HG02798 (cell line): ENCODE data around the gene SLC10A3.

Experiments
- ATAC-seq: cut with Tn5 transposase; IDR thresholded peaks from one replicate; pipeline ENCODE4 v1.9.1; 2021; ENCODE audit warnings: mild to moderate bottlenecking; ENCODE audit not compliant: unreplicated experiment, poor library complexity

SLC10A3 gene

DNA sequence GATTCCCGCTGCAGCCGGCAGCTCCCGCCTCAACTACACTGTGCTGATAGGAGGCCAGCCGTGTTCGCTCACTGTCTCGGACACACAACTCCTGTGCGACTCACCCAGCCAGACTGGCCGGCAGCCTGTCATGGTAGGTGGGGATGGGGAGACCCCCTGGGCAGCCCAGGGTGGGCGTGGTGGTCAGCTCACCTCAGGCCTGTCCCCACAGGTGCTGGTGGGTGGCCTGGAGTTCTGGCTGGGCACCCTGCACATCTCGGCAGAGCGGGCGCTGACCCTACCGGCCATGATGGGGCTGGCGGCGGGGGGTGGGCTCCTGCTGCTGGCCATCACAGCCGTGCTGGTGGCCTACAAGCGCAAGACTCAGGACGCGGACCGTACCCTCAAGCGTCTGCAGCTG, 22.9 kb downstream of the SLC10A3 start:
- ATAC-seq: no peak

DNA sequence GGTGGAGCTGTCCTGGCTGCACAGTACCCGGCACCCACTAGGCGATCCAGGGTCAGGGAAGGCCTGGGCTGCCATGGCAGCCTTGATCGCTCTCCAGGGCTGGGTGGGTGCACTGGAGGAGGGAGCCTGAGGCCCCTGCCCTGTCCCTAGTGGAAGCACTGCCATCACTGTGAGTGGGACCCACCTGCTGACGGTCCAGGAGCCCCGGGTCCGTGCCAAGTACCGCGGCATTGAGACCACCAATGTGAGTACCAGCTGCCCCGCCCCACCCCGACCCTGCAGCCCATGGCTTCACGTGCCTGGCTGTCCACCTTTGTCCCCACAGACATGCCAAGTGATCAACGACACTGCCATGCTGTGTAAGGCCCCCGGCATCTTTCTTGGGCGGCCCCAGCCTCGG, 23.5 kb downstream of the SLC10A3 start:
- ATAC-seq: no peak

DNA sequence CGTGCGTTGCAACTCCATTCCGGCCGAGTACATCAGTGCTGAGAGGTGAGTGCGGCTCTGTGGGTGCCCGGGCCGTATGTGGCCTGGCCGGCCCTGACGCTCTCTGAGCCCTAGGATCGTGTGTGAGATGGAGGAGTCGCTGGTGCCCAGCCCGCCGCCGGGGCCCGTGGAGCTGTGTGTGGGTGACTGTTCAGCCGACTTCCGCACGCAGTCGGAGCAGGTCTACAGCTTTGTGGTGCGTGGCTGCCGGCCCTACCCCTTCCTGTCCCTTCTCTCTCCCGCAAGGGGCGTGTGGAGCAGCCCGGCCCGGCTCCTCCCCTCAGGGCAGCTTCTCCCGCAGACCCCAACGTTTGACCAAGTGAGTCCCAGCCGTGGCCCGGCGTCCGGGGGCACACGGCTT, 24.4 kb downstream of the SLC10A3 start:
- ATAC-seq: no peak

DNA sequence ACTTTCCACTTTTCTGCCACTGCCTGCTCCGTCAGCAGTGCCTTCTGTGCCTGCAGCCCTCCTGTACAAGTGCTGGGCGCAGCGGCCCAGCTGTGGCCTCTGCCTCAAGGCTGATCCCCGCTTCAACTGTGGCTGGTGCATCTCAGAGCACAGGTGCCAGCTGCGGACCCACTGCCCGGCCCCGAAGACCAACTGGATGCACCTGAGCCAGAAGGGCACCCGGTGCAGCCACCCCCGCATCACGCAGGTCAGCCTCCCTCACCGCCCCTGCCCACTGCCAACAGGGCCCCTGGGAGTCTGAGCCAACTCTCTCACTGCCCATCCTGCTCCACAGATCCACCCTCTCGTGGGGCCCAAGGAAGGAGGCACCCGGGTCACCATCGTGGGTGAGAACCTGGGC, 24.8 kb downstream of the SLC10A3 start:
- no peak for ATAC-seq

DNA sequence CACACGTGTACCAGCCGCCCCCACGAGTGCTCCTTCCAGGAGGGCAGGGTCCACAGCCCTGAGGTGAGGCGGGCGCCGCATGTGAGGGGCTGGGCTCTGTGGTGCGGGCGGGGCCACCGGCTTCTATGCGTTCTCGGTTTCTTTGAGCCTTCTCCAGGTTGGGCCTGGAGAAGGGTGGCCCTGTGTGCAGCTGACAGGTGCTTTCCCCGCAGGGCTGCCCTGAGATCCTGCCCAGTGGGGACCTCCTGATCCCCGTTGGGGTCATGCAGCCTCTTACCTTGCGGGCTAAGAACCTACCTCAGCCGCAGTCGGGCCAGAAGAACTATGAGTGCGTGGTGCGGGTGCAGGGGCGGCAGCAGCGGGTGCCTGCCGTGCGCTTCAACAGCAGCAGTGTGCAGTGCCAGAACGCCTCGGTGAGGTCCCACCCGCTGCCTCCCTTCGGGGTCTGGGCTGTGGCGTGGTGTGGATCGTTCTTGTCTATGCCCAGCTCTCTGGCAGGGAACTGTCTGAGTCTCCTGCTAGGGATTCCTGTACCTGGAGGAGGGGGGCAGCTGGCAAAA, 25.5 kb downstream of the SLC10A3 start:
- no peak for ATAC-seq

DNA sequence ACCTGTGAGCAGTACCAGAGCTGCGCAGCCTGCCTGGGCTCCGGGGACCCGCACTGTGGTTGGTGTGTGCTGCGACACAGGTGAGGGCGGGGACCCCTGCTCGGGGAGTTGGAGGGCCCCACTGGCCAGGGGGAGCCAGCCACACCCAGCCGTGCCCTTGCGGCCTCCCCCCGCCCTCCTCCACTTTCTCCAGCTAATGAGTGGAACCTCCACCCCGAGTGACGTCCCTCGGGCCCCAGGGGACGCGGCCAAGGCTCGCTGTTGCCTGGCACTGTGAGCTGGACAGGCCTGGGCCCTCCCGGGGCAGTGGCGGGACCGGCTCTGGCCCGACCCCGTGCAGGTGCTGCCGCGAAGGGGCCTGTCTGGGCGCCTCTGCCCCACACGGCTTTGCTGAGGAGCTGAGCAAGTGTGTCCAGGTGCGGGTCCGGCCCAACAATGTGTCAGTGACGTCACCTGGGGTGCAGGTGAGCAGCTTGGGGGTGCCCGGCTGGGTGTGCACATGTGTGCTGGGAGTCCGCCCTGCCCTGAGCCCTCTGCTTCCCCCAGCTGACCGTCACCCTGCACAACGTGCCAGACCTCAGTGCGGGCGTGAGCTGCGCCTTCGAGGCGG, 26.7 kb downstream of the SLC10A3 start:
- no peak for ATAC-seq

DNA sequence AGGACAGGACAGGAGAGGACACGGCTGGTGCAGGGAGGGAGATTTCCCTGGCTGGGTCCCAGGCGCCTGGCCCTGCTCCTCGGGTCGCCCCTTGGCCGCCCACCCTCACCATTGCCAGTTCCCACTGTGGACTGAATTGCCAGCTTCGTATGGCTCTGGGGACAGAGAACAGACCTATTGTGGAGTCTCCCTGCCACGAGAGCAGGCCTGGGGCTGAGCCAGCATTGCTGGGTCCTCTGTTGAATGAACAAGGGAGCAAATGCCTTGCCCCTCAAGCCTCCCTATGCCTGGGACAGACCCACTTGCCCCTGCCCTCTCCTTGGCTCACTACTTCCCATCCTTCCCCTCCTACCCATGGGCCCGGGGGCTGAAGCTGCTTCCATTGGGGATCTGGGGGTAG, 28.0 kb downstream of the SLC10A3 start:
- no peak for ATAC-seq

DNA sequence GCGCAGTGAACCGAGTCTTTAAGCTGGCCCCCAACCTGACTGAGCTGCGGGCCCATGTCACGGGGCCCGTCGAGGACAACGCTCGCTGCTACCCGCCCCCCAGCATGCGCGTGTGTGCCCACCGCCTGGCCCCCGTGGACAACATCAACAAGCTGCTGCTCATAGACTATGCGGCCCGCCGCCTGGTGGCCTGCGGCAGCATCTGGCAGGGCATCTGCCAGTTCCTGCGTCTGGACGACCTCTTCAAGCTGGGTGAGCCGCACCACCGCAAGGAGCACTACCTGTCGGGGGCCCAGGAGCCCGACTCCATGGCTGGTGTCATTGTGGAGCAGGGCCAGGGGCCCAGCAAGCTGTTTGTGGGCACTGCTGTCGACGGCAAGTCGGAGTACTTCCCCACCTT, 30.1 kb downstream of the SLC10A3 start:
- no peak for ATAC-seq

DNA sequence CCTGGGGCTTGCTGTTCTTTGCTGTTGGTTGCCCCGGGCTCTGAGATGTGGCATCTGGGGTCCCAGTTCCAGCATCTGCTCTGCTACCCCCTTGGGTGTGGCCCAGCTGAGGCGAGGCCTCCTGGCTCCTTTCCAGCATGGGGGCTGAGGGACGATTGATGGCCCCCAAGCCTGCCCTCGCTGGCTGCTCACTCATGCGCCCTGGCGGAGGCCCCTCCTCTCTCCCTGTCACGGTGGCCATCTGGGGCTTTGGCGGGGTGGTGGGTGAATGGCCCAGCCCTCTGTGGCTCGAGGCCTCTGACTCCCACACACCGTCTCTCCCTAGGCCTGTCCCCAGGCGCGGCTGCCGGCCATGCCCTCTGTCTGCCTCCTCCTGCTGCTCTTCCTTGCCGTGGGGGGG, 30.6 kb downstream of the SLC10A3 start:
- ATAC-seq: no peak

DNA sequence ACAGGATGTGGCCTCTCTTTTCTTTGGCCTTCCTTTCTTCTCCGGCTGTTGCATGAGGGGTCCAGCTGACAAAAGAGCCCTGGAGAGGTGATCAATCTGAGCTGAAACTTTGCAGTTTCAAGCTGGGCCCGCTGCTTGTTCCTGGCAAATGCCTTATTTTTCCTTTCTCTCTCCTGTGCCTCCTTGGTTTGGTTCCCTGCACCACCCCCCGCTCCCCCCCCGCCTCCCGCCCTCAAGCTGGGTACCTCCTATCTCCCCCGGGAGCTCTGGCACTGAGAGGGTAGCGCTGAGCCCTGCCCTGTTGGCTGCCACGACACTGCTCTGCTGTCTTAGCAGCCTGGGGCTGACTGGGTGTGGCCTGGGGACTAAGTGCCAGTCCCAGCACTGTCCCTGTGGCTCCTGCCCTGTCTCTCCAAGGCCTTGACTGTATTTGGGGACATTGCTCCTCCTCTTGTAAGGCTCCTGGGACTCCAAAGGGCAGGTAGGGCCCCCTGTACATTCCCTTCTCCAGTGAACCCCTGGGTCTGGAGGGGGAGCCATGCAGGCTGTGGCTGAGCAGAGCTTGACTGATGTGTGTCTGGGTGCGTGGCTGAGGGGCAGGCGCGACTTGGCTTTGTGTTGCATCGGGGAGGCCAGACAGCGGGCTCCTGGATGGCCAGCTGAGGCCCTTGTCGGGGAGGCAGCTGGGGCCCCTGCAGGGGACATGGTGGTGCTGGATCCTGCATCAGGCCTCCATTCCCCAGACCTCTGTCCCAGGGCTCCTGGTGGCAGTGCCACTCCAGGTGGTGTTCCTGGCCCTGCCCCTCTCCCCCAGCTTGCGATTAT, 31.3 kb downstream of the SLC10A3 start:
- no peak for ATAC-seq

DNA sequence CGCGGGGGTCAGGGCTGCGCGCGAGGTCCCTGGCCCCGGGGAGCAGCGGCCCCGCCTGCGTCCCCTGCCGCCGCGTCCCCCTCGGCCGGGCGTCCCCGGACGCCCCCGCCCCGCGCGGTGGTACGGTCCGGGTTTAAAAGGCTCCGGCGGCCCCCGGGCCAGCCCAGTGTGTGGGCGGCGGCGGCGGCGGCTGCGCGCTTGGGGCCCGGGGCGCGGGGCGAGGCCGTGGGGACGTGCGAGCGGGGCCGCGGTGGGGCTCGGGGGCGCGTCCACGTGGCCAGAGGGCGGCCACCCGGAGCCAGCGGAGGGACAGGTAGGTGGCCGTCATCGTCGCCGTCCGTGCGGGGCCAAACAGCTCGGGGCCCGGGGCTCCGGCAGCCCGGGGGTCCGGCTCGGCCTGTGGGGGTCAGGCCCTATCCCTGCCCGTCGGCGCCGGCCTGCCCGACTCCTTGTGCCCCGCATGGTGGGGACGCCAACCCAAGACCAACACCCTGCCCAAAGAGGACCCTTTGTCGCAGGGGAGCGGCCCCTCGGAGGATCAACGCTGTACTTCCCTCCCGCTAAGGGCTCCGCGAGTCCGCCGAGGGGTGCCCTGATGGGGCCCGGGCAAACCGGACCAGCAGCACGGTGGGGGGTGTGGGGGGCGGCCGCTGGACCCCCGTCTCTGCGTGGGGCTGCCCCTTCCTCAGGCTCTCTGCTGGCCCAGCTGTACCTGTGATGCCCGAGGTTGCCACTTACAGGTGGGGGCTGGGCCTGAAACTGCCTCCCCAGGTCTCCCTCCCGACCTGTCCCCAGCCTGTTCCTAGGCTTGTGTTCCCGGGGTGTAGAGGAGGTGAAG, 32.1 kb downstream of the SLC10A3 start, which contains the start of gene PLXNA3:
Gene PLXNA3 (plus strand): TSS at position 166 of the 838 bp plus-strand sequence. CDS start 1,903 bp downstream, outside the sequence.
- ATAC-seq: peak; percentile 69

DNA sequence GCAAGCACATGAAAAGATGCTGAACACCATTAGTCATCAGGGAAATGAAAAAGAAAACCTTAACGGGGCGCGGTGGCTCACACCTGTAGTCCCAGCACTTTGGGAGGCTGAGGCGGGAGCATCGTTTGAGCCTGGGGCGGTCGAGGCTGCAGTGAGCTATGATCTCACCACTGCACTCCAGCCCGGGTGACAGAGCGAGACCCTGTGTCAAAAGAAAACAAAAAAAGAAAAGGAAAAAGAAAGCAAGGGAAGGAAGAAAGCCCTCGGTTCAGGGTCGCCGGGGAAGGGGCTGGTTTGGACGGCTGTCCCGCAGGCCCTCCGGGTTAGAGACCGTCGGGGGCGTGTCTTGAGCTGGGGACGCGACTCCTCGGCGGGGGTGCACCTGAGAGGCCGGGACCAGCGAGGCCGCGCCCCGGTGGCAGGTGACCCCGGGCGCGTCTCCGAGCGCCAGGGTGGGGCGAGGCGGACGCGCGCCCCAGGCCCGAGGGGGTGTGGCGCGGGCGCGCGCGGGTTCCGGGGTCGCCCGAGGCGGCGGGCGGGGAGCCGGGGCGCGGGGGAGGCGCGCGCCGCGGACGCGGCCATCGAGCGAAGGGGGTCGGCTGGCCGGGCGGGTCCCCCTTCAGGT, 32.8 kb downstream of the SLC10A3 start:
- peak; percentile 74 for ATAC-seq

DNA sequence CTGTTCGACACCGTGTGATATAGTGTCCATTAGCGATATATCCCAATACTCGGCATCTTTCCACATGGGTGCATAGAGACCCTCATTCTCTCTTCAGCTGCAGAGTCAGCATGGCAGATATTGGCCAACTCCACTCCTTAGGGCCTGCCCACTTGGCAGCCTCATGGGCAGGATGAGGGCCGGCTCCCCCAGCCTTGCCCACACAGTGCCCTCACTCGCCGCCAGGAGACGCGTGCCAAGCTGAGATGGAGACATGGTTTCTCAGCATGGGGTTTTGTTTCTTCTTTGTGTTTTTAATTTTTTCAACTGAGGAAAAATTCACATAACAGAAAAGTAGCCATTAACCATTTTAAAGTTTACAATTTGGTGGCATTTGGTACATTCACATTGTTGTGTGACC, 37.6 kb downstream of the SLC10A3 start:
- no peak for ATAC-seq

DNA sequence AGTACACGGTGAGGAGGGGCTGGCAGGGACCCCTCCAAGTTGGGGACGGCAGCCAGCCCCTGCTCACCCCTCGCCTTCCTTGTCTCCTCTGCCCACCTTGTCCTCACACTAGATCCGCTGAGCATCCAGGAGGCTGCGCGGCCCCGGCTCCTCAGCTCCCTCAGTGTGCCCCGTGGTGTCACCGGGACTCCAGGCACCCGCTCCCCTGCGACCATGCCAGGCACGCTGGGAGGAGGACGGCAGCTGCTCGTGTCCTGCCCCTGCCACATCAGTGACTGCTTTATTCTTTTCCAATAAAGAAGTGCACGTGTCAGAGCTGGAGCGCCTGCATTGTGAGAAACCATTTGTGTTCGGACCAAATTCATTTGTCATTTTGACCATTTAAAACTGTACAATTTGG, 40.1 kb downstream of the SLC10A3 start:
- ATAC-seq: no peak

DNA sequence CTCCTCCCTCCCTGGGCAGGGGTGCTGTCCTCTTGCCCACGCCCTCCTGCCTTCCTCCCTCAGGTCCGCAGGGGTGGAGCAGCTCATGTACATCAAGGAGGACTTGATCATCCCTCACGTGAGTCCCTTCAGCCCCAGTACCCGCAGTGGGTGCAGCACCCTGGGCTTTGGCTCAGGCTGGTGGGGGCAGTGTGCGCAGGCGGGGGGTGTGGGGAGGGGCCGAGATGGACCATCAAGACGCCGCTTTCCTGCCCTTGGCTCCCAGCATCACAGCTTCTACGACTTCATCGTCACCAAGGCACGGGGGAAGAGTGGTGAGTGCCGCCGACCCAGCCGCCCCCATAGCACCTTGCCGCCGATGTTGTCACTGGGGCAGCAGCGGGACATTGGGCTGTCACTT, 40.8 kb downstream of the SLC10A3 start:
- no peak for ATAC-seq

DNA sequence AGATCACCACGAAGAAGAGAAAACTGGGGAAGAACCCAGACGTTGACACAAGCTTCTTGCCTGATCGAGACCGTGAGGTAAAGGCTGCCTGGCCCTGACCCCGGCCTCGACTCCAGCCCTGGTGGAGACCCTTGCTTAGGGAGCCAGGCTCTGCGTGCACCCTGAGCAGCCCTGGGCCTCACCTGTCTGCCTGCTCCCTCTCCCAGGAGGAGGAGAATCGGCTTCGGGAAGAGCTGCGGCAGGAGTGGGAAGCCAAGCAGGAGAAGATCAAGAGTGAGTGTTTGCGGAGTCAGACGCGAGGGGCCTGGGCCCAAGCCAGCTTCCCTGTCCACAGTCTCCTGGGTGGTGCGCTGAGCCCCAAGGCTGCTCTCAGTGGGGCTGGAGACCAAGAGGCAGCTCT, 41.9 kb downstream of the SLC10A3 start:
- ATAC-seq: no peak

DNA sequence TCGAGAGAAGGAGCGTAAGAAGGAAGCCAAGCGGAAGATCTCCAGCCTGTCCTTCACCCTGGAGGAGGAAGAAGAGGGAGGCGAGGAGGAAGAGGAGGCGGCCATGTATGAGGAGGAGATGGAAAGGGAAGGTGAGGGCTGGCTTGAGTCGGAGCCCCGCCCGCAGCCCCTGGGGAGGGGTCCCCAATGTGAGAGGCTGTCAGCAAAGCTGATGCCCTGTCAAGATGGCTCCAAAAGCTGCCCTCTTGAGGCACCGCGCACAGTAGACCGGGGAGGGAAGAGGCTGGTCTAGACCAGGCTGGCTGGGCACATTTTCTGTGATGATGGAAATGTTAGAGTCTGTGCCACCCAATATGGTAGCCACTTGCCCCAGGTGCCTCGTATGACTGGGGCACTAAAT, 44.0 kb downstream of the SLC10A3 start:
- no peak for ATAC-seq

DNA sequence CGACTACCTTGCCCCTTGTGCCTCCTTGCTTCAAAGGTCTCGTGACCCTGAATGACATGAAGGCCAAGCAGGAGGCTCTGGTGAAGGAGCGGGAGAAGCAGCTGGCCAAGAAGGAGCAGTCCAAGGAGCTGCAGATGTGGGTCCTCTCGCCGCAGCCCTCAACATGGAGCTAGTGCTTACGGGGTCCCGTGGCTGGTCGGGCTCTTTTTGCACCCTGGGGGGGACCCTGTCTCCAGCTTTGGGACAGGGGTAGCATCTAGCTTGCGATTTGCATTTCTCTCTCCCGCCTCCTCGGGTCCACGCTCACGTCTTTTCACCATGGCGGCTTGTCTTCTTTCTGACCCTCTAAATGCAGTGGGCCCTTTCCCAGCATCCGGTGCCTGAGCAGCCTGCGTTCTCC, 44.7 kb downstream of the SLC10A3 start:
- ATAC-seq: no peak

DNA sequence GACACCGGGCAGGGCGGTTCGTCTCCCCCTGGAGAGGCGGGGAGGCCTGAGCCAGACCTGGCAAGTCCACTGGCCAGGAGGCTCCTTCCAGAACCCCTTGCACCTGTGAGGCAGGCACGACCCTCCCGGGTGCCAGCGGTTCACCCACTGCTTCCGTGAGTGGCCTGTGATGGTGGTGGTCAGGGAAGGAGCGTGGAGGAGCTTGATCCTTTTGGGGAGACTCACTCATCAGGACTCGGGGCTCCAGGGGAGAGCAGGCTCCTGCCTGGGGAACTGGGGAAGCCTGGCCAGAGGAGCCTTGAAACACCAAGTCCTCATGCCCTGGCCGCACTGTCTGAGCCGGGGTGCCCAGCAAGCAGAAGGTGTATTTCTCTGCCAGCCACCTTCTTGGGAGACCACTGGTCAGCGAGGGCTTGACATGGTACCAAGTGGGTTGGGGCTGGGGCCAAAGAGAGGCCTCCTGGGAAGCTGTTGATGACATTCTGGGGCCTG, 45.6 kb downstream of the SLC10A3 start:
- no peak for ATAC-seq
